Measurements from ENCODE around the gene PAPPA.

The PAPPA gene

GRCh38 chr9:116232424-116233159 is 79.0 kb downstream of the PAPPA start:
- no peak for DNase-seq (ENCODE audit: low read depth)

GRCh38 chr9:116233160-116233530 is 79.6 kb downstream of the PAPPA start:
- no peak for DNase-seq (ENCODE audit: low read depth)

- no peak for DNase-seq (ENCODE audit: low read depth)
Observed at GRCh38 chr9:116234081-116234480, 80.5 kb downstream of the PAPPA start.

GRCh38 chr9:116236979-116237378 is 83.4 kb downstream of the PAPPA start:
- no peak for DNase-seq (ENCODE audit: low read depth)

DNA sequence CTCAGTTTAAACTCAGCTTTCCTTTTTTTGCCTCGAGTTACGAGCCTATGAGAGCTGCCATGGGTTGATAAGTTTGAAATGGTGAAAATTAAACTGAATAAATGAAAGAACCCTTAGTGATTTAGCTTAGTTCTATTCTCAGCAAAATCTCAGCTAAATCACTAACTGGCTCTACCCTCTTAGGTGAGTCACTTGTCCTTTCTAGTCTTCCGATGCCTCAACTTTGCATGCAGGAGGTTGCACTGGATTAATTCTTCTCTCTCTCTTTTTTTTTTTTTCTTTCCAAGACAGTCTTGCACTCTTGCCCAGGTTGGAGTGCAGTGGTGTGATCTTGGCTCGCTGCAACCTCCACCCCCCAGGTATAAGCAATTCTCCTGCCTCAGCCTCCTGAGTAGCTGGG is 83.9 kb downstream of the PAPPA start:
- no peak for DNase-seq (ENCODE audit: low read depth)

GRCh38 chr9:116238225-116238624 is 84.6 kb downstream of the PAPPA start:
- DNase-seq (ENCODE audit: low read depth), result no peak

DNA sequence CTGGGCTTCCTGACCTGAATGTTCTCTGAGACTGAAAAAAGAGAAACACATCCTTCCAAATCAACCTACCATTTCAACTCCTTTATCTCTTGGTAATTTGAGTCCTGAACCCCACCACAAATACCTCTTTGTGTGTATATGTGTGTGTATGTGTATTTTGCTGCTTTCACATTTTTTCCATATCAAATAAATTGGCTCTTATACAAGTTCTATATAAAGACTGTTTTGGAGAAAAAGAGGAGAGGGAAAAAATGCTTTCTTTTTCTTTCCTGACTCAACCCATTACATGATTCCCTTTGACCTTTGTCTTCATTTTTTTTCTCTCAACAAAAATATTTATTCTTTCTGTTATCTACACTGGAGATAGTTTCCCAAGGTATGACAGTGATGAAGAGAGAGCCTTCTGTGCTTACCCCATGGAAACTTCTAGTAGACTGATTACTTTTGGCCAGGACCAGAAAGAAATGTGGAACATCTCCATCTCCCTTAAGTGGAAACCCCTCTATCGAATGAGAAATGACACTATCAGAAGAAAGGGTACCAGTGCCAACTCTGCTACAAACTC is 85.3 kb downstream of the PAPPA start:
- DNase-seq (ENCODE audit: low read depth), result no peak

- no peak for DNase-seq (ENCODE audit: low read depth)
Observed at GRCh38 chr9:116243708-116244107, 90.1 kb downstream of the PAPPA start.

DNA sequence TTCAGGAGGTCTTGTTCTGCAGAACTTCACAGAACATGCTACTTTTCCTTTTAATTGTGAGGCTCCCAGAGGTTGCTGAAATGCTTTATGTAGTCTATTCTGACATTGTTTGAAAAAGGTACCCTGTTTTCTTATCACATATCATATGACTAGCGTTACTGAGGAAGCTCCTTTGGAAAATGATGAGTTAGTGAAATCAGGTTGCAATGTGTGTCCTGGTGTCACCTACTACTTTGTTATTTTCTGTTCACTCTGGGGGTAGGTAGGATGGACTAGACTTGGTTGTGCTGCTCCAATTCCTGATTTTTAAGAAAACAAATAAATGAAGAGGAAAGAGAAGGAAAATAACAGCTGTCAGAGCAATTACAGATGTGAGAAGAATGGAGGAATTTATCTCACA is 93.7 kb downstream of the PAPPA start:
- DNase-seq (ENCODE audit: low read depth), result no peak

GRCh38 chr9:116247791-116248374 is 94.3 kb downstream of the PAPPA start:
- DNase-seq (ENCODE audit: low read depth), result no peak

DNA sequence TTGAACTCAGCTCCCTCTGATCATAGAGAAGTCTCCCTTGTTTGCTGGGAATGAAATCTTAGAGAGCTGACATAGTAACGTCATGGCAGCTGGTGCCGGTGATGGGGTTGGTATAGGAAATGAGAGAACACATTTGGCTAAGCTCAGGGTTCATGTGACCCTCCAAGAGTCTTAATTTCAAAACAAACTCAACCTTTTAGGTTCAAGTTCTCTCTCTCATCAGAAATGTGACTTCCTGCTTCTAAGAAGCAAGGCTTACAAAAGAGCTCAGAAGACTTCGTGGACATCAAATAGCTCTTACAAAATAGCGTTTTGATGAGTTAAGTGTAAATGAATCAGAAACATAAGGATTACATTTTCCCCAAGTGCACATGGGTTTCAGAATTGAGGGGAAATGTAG is 97.3 kb downstream of the PAPPA start:
- DNase-seq (ENCODE audit: low read depth), result no peak

DNA sequence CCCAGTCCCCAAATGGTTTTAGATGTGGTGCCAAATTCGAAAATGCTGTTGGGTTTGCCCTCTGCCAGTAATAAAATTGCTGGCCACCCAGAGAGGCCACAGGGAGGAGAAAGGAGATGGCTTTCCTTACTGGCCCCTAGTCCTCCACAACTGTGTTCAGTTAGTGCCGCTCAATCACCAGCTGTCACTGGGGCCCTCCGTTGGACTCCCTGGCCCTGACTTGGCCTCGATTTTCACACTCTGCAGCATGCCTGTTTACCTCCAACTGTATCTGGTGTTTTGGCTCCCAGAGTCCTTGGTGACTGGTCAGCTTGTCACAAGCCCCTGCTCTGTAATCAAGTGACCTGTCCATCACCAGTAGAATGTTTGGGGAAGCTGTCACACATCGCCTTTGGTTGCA is 97.8 kb downstream of the PAPPA start:
- DNase-seq (ENCODE audit: low read depth), result no peak

DNA sequence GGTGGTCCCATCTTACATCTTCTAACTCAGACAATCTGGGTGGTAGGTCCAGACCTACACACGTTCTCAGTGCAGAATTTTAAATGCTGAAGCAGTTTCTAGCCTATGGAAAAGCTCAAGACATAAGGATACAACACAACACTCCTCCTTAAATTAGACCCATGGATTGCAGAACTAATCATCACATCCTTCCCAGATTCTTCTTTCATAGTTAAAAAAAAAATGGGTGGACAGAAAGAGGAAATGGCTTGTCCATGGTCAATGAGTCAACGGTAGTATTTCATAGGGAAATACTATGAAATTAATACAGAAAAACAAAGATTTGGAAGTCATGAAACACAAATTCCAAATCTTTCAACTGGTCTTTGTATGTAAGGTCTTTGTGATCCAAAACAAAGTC is 106.9 kb downstream of the PAPPA start:
- no peak for DNase-seq (ENCODE audit: low read depth)

DNA sequence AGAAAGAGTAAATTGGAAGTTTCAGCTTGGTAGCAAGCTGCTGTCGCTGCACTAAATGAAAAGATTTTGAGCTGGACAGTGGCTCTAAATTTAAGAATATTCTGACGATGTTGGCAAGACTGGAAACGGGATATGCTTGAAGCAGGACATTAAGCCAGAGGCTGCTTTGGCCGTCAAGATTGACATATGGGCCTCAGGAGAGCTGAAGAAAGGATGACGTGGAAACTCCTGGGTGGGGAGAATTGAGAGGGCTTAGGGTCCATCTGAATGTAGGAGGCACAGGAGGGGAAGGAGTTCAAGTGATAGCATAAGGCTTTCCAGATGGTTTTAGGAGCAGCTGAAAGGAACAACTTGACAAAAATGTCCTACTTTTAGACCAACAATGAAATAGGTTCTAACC is 108.9 kb downstream of the PAPPA start:
- no peak for DNase-seq (ENCODE audit: low read depth)

DNA sequence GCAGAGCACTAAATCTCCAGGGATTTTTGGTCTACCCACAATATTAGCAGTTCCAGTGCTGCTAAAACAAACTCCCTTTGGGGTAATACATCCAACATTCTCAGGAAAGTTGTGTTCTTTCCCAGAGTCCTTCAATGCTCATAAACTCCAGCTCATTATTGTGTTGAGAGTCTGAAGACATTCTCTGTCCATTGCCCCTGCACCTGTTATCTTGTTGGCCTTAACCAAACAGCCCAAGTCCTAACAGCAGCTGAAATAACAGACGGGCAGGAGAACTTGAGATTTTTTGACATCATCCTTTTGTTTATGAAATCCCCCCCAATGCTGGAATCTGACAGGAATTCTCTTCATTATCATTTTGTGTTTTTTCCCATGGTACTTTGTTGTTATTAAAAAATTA is 110.8 kb downstream of the PAPPA start:
- DNase-seq (ENCODE audit: low read depth), result no peak

GRCh38 chr9:116267021-116267420 is 113.4 kb downstream of the PAPPA start:
- no peak for DNase-seq (ENCODE audit: low read depth)

- no peak for DNase-seq (ENCODE audit: low read depth)
Observed at GRCh38 chr9:116269250-116269649, 115.7 kb downstream of the PAPPA start.

DNA sequence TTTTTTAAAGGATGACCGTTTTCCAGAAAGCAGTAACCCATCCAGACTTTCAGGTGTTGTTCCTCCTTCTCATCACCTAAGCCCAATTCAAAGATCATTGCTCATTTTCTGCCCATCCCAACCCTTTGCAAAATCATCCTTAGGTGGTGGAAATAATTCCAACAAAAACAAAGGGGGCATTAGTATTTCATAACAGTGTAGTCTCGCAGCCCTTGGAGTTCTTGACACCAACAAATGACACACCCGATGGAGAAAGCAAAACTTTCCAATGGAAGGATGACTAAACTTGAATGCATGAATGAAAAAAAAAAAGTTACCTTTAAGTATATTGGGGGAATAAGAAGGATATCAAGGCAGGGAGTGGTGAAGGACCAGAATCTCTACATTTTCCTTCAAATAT is 117.0 kb downstream of the PAPPA start:
- DNase-seq (ENCODE audit: low read depth), result no peak

GRCh38 chr9:116271340-116271739 is 117.7 kb downstream of the PAPPA start:
- no peak for DNase-seq (ENCODE audit: low read depth)

- no peak for DNase-seq (ENCODE audit: low read depth)
Observed at GRCh38 chr9:116271991-116272390, 118.4 kb downstream of the PAPPA start.

DNA sequence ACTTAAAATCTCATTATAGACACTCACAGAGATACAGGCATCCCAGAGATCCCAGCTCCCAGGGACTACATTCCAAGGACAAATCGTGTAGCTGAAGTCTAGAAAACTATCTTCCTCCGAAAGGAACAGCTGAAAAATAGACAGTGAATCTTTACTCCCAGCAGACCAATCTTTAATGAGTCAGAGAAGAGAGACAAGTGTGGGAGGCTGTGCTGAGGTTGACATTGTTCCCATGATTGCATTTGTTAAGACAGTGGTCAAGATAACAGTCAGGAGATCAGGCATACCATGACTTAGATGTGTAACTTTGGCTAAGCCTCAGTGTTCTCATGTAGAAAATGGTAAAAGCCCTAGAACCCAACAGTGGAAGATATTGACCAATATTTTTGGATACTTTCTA is 120.7 kb downstream of the PAPPA start:
- no peak for DNase-seq (ENCODE audit: low read depth)

DNA sequence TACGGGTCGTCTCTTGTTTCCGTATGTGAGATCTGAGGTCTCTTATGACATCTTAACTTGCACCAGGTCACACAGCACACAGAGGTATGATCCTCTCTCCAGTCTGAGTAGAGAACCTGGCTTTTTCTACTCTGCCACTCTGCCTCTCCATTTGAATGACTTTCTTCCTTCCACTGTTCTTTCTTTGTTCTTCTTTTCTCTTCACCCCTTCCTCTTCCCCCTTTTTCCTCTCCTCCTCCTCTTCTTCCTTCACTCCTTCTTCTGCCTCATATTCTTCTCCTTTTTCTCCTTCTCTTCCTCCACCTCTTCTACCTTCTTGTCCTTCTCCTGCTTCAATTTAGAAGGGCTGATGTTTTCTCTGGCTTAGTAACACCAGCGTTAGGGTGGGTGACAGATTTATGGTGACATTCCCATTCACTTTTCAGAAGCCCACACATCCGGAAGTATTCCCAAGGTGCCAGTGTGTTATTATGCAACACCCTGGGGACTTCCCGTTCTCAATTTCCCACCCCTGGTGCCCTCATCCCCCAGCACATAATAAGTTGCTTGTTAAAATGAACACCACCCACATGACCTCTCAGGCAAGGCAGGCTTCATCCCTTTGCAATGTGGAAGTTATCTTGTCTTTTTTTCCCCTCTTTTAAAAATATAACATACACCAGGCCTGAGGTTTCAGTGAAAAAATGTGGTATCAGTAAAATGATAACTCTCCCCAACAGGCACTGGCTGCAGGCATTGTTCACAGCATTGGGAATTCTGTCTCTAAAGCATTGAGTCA is 122.0 kb downstream of the PAPPA start:
- DNase-seq (ENCODE audit: low read depth), result no peak

DNA sequence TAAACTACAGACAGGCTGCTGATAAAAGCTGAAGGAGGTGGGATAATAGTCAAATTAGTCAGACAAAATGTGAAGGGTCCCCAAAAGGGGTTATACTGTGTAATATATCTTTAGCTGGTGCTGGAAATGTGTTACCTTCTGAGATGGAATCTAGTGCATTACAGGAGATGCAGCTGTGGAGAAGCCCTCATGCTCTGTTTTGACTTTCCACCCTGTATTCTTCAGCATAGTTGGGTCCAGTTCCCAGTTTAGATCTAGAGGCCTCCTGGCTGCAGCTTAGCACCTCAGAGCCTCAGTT is 122.6 kb downstream of the PAPPA start:
- no peak for DNase-seq (ENCODE audit: low read depth)

All from stimulated activated CD8-positive, alpha-beta memory T cell treated with anti-CD3 and anti-CD28 coated beads, Interleukin-12 subunit alpha, Interleukin-12 subunit beta, amount 100 ng/mL, for 4 hours (primary cell).